ENCODE measurements around the gene KCNIP1.

KCNIP1 gene

GRCh38 chr5:170503990-170504596 is at the start of gene KCNIP1:
Gene KCNIP1, plus strand, starts transcription at chr5:170504020.
- Mint-ChIP-seq H3K36me3 (ENCODE audit: low read depth) (no peaks in the 10 kb centered on the region), H3K27me3 (peaks cover 41% of the 10 kb centered on the region), H3K4me3 (no peak within 1 kb of the TSS), H3K9me3 (no peaks in the 10 kb centered on the region), H3K27ac (no peak within 1 kb of the TSS), H3K4me1 (no peaks in the 10 kb centered on the region)
- no peak for ATAC-seq
- no peak for DNase-seq

- H3K36me3 Mint-ChIP-seq (ENCODE audit: low read depth), result no peaks in the 10 kb centered on the region
- H3K4me1 Mint-ChIP-seq, result no peaks in the 10 kb centered on the region
- peaks cover 6% of the 10 kb centered on the region for H3K9me3 Mint-ChIP-seq
- DNase-seq (no peak), ATAC-seq (no peak)
- H3K27me3 Mint-ChIP-seq, result peaks cover 28% of the 10 kb centered on the region
- no peak overlapping the region for H3K27ac Mint-ChIP-seq
- no peak overlapping the region for H3K4me3 Mint-ChIP-seq
Measured at GRCh38 chr5:170463426-170463825, 40.4 kb upstream of the KCNIP1 start.

- Mint-ChIP-seq H3K4me1 (no peaks in the 10 kb centered on the region), H3K27me3 (peaks cover 20% of the 10 kb centered on the region), H3K36me3 (ENCODE audit: low read depth) (no peaks in the 10 kb centered on the region), H3K27ac (no peak overlapping the region), H3K9me3 (peaks cover 6% of the 10 kb centered on the region), H3K4me3 (no peak overlapping the region)
- ATAC-seq (no peak), DNase-seq (no peak)
Measured at GRCh38 chr5:170464280-170465127, 39.3 kb upstream of the KCNIP1 start.

- Mint-ChIP-seq H3K36me3 (ENCODE audit: low read depth) (no peaks in the 10 kb centered on the region), H3K4me3 (no peak overlapping the region), H3K27me3 (peaks cover 6% of the 10 kb centered on the region), H3K27ac (no peak overlapping the region), H3K4me1 (no peaks in the 10 kb centered on the region), H3K9me3 (no peaks in the 10 kb centered on the region)
- ATAC-seq (no peak), DNase-seq (no peak)
Measured at GRCh38 chr5:170466553-170466952, 37.3 kb upstream of the KCNIP1 start.

GRCh38 chr5:170466988-170467707 is 36.7 kb upstream of the KCNIP1 start:
- H3K27ac Mint-ChIP-seq, result no peak overlapping the region
- no peak overlapping the region for H3K4me3 Mint-ChIP-seq
- H3K27me3 Mint-ChIP-seq, result peaks cover under 1% of the 10 kb centered on the region
- H3K9me3 Mint-ChIP-seq, result no peaks in the 10 kb centered on the region
- no peaks in the 10 kb centered on the region for H3K36me3 Mint-ChIP-seq (ENCODE audit: low read depth)
- DNase-seq (peak; percentile 9), ATAC-seq (peak; percentile 89)
- no peaks in the 10 kb centered on the region for H3K4me1 Mint-ChIP-seq

- H3K36me3 Mint-ChIP-seq (ENCODE audit: low read depth), result no peaks in the 10 kb centered on the region
- ATAC-seq, result no peak
- H3K4me3 Mint-ChIP-seq, result no peak overlapping the region
- H3K9me3 Mint-ChIP-seq, result no peaks in the 10 kb centered on the region
- peaks cover 2% of the 10 kb centered on the region for H3K27me3 Mint-ChIP-seq
- no peak overlapping the region for H3K27ac Mint-ChIP-seq
- H3K4me1 Mint-ChIP-seq, result no peaks in the 10 kb centered on the region
- DNase-seq, result no peak
Measured at GRCh38 chr5:170468633-170469285, 35.1 kb upstream of the KCNIP1 start.

- H3K4me3 Mint-ChIP-seq, result no peak overlapping the region
Measured at GRCh38 chr5:170469414-170469813, 34.4 kb upstream of the KCNIP1 start.

GRCh38 chr5:170470275-170470674 is 33.5 kb upstream of the KCNIP1 start:
- no peak for ATAC-seq
- H3K4me1 Mint-ChIP-seq, result no peaks in the 10 kb centered on the region
- no peaks in the 10 kb centered on the region for H3K36me3 Mint-ChIP-seq (ENCODE audit: low read depth)
- no peak for DNase-seq
- H3K27ac Mint-ChIP-seq, result no peak overlapping the region
- no peaks in the 10 kb centered on the region for H3K9me3 Mint-ChIP-seq
- peaks cover 5% of the 10 kb centered on the region for H3K27me3 Mint-ChIP-seq
- H3K4me3 Mint-ChIP-seq, result no peak overlapping the region

More at GRCh38 chr5:170469414-170469813, 34.4 kb upstream of the KCNIP1 start:
- no peak for DNase-seq
- H3K36me3 Mint-ChIP-seq (ENCODE audit: low read depth), result no peaks in the 10 kb centered on the region
- no peak for ATAC-seq
- H3K9me3 Mint-ChIP-seq, result no peaks in the 10 kb centered on the region
- no peaks in the 10 kb centered on the region for H3K4me1 Mint-ChIP-seq
- H3K27me3 Mint-ChIP-seq, result peaks cover 2% of the 10 kb centered on the region
- no peak overlapping the region for H3K27ac Mint-ChIP-seq

GRCh38 chr5:170470808-170471404 is 32.9 kb upstream of the KCNIP1 start:
- no peaks in the 10 kb centered on the region for H3K36me3 Mint-ChIP-seq (ENCODE audit: low read depth)
- no peak for DNase-seq

GRCh38 chr5:170471551-170472178 is 32.2 kb upstream of the KCNIP1 start:
- no peak for DNase-seq
- no peak overlapping the region for H3K27ac Mint-ChIP-seq
- H3K27me3 Mint-ChIP-seq, result peaks cover 6% of the 10 kb centered on the region
- H3K4me3 Mint-ChIP-seq, result no peak overlapping the region
- no peak for ATAC-seq
- H3K36me3 Mint-ChIP-seq (ENCODE audit: low read depth), result no peaks in the 10 kb centered on the region
- no peaks in the 10 kb centered on the region for H3K9me3 Mint-ChIP-seq
- H3K4me1 Mint-ChIP-seq, result no peaks in the 10 kb centered on the region

More at GRCh38 chr5:170470808-170471404, 32.9 kb upstream of the KCNIP1 start:
- H3K27ac Mint-ChIP-seq, result no peak overlapping the region
- no peak overlapping the region for H3K4me3 Mint-ChIP-seq
- no peaks in the 10 kb centered on the region for H3K4me1 Mint-ChIP-seq
- no peak for ATAC-seq
- H3K9me3 Mint-ChIP-seq, result no peaks in the 10 kb centered on the region
- H3K27me3 Mint-ChIP-seq, result peaks cover 6% of the 10 kb centered on the region

- Mint-ChIP-seq H3K4me1 (no peaks in the 10 kb centered on the region), H3K9me3 (no peaks in the 10 kb centered on the region), H3K27me3 (peaks cover 6% of the 10 kb centered on the region), H3K36me3 (ENCODE audit: low read depth) (no peaks in the 10 kb centered on the region), H3K27ac (no peak overlapping the region), H3K4me3 (no peak overlapping the region)
- DNase-seq (no peak), ATAC-seq (no peak)
Measured at GRCh38 chr5:170473642-170474041, 30.2 kb upstream of the KCNIP1 start.

- no peaks in the 10 kb centered on the region for H3K36me3 Mint-ChIP-seq (ENCODE audit: low read depth)
- H3K27me3 Mint-ChIP-seq, result peaks cover 7% of the 10 kb centered on the region
- H3K4me3 Mint-ChIP-seq, result no peak overlapping the region
- ATAC-seq, result no peak
- DNase-seq, result no peak
- no peaks in the 10 kb centered on the region for H3K4me1 Mint-ChIP-seq
- no peak overlapping the region for H3K27ac Mint-ChIP-seq
- H3K9me3 Mint-ChIP-seq, result no peaks in the 10 kb centered on the region
Measured at GRCh38 chr5:170474489-170475274, 29.1 kb upstream of the KCNIP1 start.

GRCh38 chr5:170475294-170476000 is 28.4 kb upstream of the KCNIP1 start:
- H3K36me3 Mint-ChIP-seq (ENCODE audit: low read depth), result no peaks in the 10 kb centered on the region
- H3K4me1 Mint-ChIP-seq, result no peaks in the 10 kb centered on the region
- H3K4me3 Mint-ChIP-seq, result no peak overlapping the region
- H3K27ac Mint-ChIP-seq, result no peak overlapping the region
- ATAC-seq (no peak), DNase-seq (no peak)
- no peaks in the 10 kb centered on the region for H3K9me3 Mint-ChIP-seq
- peaks cover 8% of the 10 kb centered on the region for H3K27me3 Mint-ChIP-seq
